Ovary (tissue), 3 donors: ENCODE data around the gene MBD5.

Experiments
- EP300 ChIP-seq: sonication (generic); formaldehyde crosslinking; IDR thresholded peaks from one replicate; pipeline ENCODE4 v1.6.1; 2017; ENCODE audit warnings: antibody characterized with exemption
- POLR2A ChIP-seq: fragments of 450-650 bp; IDR thresholded peaks from one replicate; pipeline ENCODE4 v1.6.1; 2017; ENCODE audit warnings: antibody characterized with exemption, mild to moderate bottlenecking, moderate library complexity
- TF ChIP-seq, protein P1 (sequence below), 3 donors: fragments of 450-650 bp in 2 of 3; fragments of 200-600 bp in 1 of 3; IDR thresholded peaks; one replicate each; pipeline versions ENCODE4 v1.5.1 to v1.8.0; 2016 to 2022; ENCODE audit warnings: antibody characterized with exemption in 3 of 3, mild to moderate bottlenecking in 1 of 3
- donor health status: DM: no; HTN: no; CAD: no.

- TF ChIP-seq, protein P1, sequence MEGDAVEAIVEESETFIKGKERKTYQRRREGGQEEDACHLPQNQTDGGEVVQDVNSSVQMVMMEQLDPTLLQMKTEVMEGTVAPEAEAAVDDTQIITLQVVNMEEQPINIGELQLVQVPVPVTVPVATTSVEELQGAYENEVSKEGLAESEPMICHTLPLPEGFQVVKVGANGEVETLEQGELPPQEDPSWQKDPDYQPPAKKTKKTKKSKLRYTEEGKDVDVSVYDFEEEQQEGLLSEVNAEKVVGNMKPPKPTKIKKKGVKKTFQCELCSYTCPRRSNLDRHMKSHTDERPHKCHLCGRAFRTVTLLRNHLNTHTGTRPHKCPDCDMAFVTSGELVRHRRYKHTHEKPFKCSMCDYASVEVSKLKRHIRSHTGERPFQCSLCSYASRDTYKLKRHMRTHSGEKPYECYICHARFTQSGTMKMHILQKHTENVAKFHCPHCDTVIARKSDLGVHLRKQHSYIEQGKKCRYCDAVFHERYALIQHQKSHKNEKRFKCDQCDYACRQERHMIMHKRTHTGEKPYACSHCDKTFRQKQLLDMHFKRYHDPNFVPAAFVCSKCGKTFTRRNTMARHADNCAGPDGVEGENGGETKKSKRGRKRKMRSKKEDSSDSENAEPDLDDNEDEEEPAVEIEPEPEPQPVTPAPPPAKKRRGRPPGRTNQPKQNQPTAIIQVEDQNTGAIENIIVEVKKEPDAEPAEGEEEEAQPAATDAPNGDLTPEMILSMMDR (IDR thresholded peaks at IDR 0.05): no peak
- no peak for TF ChIP-seq POLR2A
- no peak for TF ChIP-seq EP300
Observed at GRCh38 chr2:148484066-148484465, 463.2 kb downstream of the MBD5 start.
